Measurements from ENCODE around the gene HPS4.

Gene HPS4

GRCh38 chr22:26460202-26460601 is 23.4 kb downstream of the HPS4 start:
- no peak for DNase-seq (ENCODE audit: low spot score)
- TF ChIP-seq, protein P1, sequence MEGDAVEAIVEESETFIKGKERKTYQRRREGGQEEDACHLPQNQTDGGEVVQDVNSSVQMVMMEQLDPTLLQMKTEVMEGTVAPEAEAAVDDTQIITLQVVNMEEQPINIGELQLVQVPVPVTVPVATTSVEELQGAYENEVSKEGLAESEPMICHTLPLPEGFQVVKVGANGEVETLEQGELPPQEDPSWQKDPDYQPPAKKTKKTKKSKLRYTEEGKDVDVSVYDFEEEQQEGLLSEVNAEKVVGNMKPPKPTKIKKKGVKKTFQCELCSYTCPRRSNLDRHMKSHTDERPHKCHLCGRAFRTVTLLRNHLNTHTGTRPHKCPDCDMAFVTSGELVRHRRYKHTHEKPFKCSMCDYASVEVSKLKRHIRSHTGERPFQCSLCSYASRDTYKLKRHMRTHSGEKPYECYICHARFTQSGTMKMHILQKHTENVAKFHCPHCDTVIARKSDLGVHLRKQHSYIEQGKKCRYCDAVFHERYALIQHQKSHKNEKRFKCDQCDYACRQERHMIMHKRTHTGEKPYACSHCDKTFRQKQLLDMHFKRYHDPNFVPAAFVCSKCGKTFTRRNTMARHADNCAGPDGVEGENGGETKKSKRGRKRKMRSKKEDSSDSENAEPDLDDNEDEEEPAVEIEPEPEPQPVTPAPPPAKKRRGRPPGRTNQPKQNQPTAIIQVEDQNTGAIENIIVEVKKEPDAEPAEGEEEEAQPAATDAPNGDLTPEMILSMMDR (IDR thresholded peaks at IDR 0.05; ENCODE audit: extremely low read depth, missing control alignments): no peak

DNA sequence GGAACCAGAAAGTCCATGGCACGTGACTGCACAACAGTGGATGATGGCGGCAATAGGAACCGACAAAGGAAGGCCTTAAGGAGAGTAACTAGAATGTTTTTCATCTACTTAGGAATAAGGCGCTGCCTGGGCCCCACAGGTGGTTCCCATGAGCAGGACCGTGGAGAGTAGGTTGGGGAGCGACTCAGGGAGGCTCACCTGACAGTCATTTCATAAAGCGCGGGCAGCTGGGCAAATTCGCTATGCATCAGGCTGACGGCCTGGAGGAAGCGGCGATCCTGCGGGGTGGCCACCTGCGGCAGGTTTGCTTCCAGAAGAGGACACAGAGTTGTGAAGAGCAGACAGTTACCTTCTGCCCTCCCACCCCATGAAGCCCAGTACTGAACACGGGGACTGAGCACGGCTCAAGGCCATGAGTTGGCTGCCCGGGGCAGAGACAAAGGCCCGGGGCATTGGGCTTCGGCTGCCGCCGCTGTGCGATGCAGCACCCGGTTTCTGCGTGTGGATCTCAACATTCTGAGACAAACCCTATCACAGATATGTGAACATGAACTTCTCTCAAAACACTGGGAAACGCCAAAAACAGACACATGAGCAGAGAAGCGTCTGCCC is 25.8 kb downstream of the HPS4 start:
- TF ChIP-seq, protein P1 (IDR thresholded peaks at IDR 0.05; ENCODE audit: extremely low read depth, missing control alignments): no peak
- no peak for DNase-seq (ENCODE audit: low spot score)

DNA sequence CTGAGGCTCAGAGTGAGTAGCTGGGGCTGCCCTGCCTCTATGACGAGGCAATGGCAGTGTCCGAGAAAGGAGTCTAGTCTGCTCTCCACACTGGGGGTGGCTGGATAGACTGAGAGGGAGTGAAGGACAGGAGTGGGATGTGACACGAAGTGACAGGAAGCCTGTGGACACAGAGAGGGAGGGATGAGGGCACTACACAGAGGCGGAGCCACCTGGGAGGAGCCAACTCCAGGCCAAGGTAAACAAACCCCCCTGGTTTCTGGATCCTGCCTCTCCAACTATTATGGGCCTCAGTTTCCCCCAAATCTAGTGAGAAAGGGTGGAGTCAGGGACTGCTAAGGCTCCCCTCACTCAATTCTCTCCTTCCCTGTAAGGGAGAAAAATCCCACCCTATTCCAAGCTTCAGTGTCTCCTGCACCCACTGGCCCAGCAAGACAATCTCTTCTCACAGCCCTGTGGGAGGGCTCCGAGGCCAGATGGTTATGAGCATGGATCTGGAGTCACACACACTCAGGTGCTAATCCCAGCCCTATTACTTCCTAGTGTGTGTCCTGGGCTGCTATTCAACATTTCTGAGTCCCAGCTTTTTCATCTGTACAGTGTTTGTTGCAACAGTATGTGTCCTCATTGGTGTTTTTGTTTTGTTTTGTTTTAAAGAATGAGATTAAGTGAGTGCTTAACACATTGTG is 29.6 kb downstream of the HPS4 start:
- TF ChIP-seq, protein P1 (IDR thresholded peaks at IDR 0.05; ENCODE audit: extremely low read depth, missing control alignments): no peak
- DNase-seq (ENCODE audit: low spot score): no peak

GRCh38 chr22:26453216-26453615 is 30.4 kb downstream of the HPS4 start:
- TF ChIP-seq, protein P1 (IDR thresholded peaks at IDR 0.05; ENCODE audit: extremely low read depth, missing control alignments): no peak
- DNase-seq (ENCODE audit: low spot score): no peak

GRCh38 chr22:26452236-26453016 is 31.2 kb downstream of the HPS4 start:
- DNase-seq (ENCODE audit: low spot score): no peak
- TF ChIP-seq, protein P1 (IDR thresholded peaks at IDR 0.05; ENCODE audit: extremely low read depth, missing control alignments): no peak

DNA sequence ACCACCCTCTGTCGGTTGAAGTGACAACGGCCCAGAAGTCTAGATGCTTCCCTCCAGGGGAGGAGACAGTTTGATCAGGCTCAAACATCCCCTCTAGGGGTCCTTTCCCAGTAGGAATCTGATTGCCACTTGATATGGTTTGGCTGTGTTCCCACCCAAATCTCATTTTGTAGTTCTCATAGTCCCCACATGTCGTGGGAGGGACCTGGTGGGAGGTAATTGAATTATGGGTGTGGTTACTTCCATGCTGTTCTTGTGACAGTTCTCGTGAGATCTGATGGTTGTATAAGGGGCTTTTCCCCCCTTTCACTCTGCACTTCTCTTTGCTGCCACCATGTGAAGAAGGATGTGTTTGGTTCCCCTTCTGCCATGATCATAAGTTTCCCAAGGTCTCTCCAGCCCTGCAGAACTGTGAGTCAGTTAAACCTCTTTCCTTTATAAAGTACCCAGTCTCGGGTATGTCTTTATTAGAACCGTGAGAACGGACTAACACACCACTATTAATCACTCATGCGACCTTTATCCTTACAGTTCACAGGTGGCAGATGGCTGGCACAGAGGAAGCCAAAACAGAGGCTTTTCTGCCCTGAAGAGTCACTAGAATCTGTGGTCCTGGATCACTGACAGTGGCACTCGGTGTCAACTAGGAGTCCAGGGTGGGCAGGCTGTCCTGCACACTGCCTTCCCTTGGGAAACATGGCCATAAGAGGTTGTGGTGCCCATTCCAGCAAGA is 33.0 kb downstream of the HPS4 start:
- TF ChIP-seq, protein P1 (IDR thresholded peaks at IDR 0.05; ENCODE audit: extremely low read depth, missing control alignments): no peak
- DNase-seq (ENCODE audit: low spot score): no peak
